GM23248 (cell line): ENCODE measurements around the gene CDC42SE1.

Experiments used
- EZH2 ChIP-seq: fragments of 200-600 bp; sonication (generic); IDR thresholded peaks from 2 replicates; pipeline ENCODE4 v1.6.1; 2018; ENCODE audit warnings: antibody characterized with exemption, mild to moderate bottlenecking; ENCODE audit not compliant: insufficient read depth, poor library complexity, severe bottlenecking
- EZH2phosphoT487 ChIP-seq: fragments of 200-600 bp; sonication (generic); IDR thresholded peaks from 2 replicates; pipeline ENCODE4 v1.6.1; 2018; ENCODE audit warnings: antibody characterized with exemption, moderate library complexity, mild to moderate bottlenecking, low read depth; ENCODE audit not compliant: insufficient read depth

GRCh38 chr1:151039521-151039920 lies 19.9 kb downstream of the CDC42SE1 start:
- TF ChIP-seq EZH2: no peak
- TF ChIP-seq EZH2phosphoT487: no peak
